Astrocyte (in vitro differentiated cells and primary cell): Measurements from ENCODE around the gene EPS8. TPM values are rescaled to one million over a fixed set of nuclear protein-coding genes. Genes with fewer than 3 reads are reported as not detected.

Source experiments
- DNase-seq: peaks from one replicate; pipeline ENCODE4 v3.0.0-alpha.2; 2010; ENCODE audit warnings: low read depth
- FAIRE-seq: peaks from 2 replicates; lab custom pipeline; 2011; peaks lifted over from hg19 to GRCh38; lab: Jason Lieb, UNC
- H2AFZ ChIP-seq: 2 replicates; pipeline ENCODE4 v1.6.0; 2012; ENCODE audit warnings: low read depth, low read length, inconsistent platforms
- H3K27ac ChIP-seq: 2 replicates; pipeline ENCODE4 v1.5.1; 2011; ENCODE audit warnings: low read depth, low read length, inconsistent platforms
- H3K27me3 ChIP-seq: 2 replicates; pipeline ENCODE4 v1.6.0; 2011; ENCODE audit warnings: low read length, inconsistent platforms; ENCODE audit not compliant: insufficient read depth
- H3K36me3 ChIP-seq: 2 replicates; pipeline ENCODE4 v1.5.1; 2011; ENCODE audit warnings: low read length, inconsistent platforms; ENCODE audit not compliant: insufficient read depth
- H3K4me1 ChIP-seq: 2 replicates; pipeline ENCODE4 v1.5.1; 2011; ENCODE audit warnings: low read length, inconsistent platforms; ENCODE audit not compliant: insufficient read depth
- H3K4me2 ChIP-seq: 2 replicates; pipeline ENCODE4 v1.6.0; 2012; ENCODE audit warnings: low read length, inconsistent platforms
- H3K4me3 ChIP-seq: 2 replicates; pipeline ENCODE4 v1.5.1; 2011; ENCODE audit warnings: low read depth, mild to moderate bottlenecking, low read length, inconsistent platforms; ENCODE audit not compliant: insufficient read depth
- H3K79me2 ChIP-seq: 2 replicates; pipeline ENCODE4 v1.6.0; 2012; ENCODE audit warnings: mild to moderate bottlenecking, low read length, inconsistent platforms; ENCODE audit not compliant: insufficient read depth
- H3K9ac ChIP-seq: 2 replicates; pipeline ENCODE4 v1.6.0; 2012; ENCODE audit warnings: mild to moderate bottlenecking, low read length, inconsistent platforms
- H3K9me3 ChIP-seq: 2 replicates; pipeline ENCODE4 v1.5.1; 2012; ENCODE audit warnings: low read depth, mild to moderate bottlenecking, low read length, inconsistent platforms; ENCODE audit not compliant: insufficient read depth
- H4K20me1 ChIP-seq: 2 replicates; pipeline ENCODE4 v1.6.0; 2012; ENCODE audit warnings: low read length, inconsistent platforms; ENCODE audit not compliant: insufficient read depth
- H3K27ac Mint-ChIP-seq: one replicate; pipeline ENCODE4 v1.8.0; 2021; ENCODE audit warnings: mild to moderate bottlenecking, mixed read lengths; ENCODE audit not compliant: unreplicated experiment
- H3K27me3 Mint-ChIP-seq: one replicate; pipeline ENCODE4 v1.8.0; 2021; ENCODE audit warnings: low read depth, mixed read lengths; ENCODE audit not compliant: unreplicated experiment
- H3K36me3 Mint-ChIP-seq: one replicate; pipeline ENCODE4 v1.8.0; 2021; ENCODE audit warnings: low read depth, mixed read lengths; ENCODE audit not compliant: unreplicated experiment
- H3K4me1 Mint-ChIP-seq: one replicate; pipeline ENCODE4 v1.8.0; 2021; ENCODE audit warnings: low read depth, mixed read lengths; ENCODE audit not compliant: unreplicated experiment
- H3K4me3 Mint-ChIP-seq: one replicate; pipeline ENCODE4 v1.8.0; 2021; ENCODE audit warnings: mild to moderate bottlenecking, moderate library complexity, mixed read lengths; ENCODE audit not compliant: unreplicated experiment
- H3K9me3 Mint-ChIP-seq: one replicate; pipeline ENCODE4 v1.8.0; 2021; ENCODE audit warnings: mild to moderate bottlenecking, mixed read lengths; ENCODE audit not compliant: unreplicated experiment
- CTCF ChIP-seq: IDR thresholded peaks from 2 replicates; pipeline ENCODE4 v1.5.1; 2011; ENCODE audit warnings: low read depth, mild to moderate bottlenecking, inconsistent platforms, low read length, moderate library complexity; ENCODE audit not compliant: insufficient read depth
- EZH2 ChIP-seq: IDR thresholded peaks from 2 replicates; pipeline ENCODE4 v1.6.1; 2012; ENCODE audit warnings: mild to moderate bottlenecking, low read length, inconsistent platforms; ENCODE audit not compliant: insufficient read depth
- total RNA-seq: library from RNA; stranded (reverse); gene quantifications from 2 replicates; pipeline ENCODE4 v1.2.1, GENCODE V29; 2021

The EPS8 gene
- total RNA-seq, 1 donor from 2014 or later, result 31.8 TPM

GRCh38 chr12:15613981-15614380, 175.2 kb downstream of the EPS8 start:
- peaks cover 4% of the 10 kb centered on the region for H3K4me1 Mint-ChIP-seq
- Histone ChIP-seq H3K27ac (no peak overlapping the region), H3K4me1 (no peaks in the 10 kb centered on the region), H4K20me1 (no peaks in the 10 kb centered on the region), H3K36me3 (no peaks in the 10 kb centered on the region), H3K79me2 (no peaks in the 10 kb centered on the region), H3K27me3 (no peaks in the 10 kb centered on the region), H3K4me2 (no peak overlapping the region), H3K9me3 (no peaks in the 10 kb centered on the region), H3K9ac (no peak overlapping the region), H2AFZ (no peak overlapping the region), H3K4me3 (no peak overlapping the region)
- TF ChIP-seq EZH2 (no peak), CTCF (no peak)
- peak; percentile 29 for FAIRE-seq
- H3K9me3 Mint-ChIP-seq, result peaks cover 12% of the 10 kb centered on the region
- no peak overlapping the region for H3K4me3 Mint-ChIP-seq
- peak; percentile 34 for DNase-seq
- H3K36me3 Mint-ChIP-seq, result peaks cover 22% of the 10 kb centered on the region
- no peak overlapping the region for H3K27ac Mint-ChIP-seq
- H3K27me3 Mint-ChIP-seq, result no peaks in the 10 kb centered on the region

GRCh38 chr12:15608941-15609340, 180.2 kb downstream of the EPS8 start:
- no peak overlapping the region for H3K27ac ChIP-seq
- no peak overlapping the region for H3K4me3 Mint-ChIP-seq
- no peaks in the 10 kb centered on the region for H3K4me1 ChIP-seq
- DNase-seq (peak; percentile 20), FAIRE-seq (no peak)
- TF ChIP-seq EZH2 (no peak), CTCF (no peak)
- H3K9ac ChIP-seq, result no peak overlapping the region
- no peaks in the 10 kb centered on the region for H4K20me1 ChIP-seq
- no peak overlapping the region for H3K4me2 ChIP-seq
- H3K4me3 ChIP-seq, result no peak overlapping the region
- H3K36me3 Mint-ChIP-seq, result peaks cover 3% of the 10 kb centered on the region
- H3K9me3 ChIP-seq, result no peaks in the 10 kb centered on the region
- no peaks in the 10 kb centered on the region for H3K79me2 ChIP-seq
- no peaks in the 10 kb centered on the region for H3K27me3 ChIP-seq
- no peak overlapping the region for H2AFZ ChIP-seq
- peaks cover 3% of the 10 kb centered on the region for H3K4me1 Mint-ChIP-seq
- no peak overlapping the region for H3K27ac Mint-ChIP-seq
- H3K27me3 Mint-ChIP-seq, result no peaks in the 10 kb centered on the region
- H3K36me3 ChIP-seq, result no peaks in the 10 kb centered on the region
- H3K9me3 Mint-ChIP-seq, result peaks cover 6% of the 10 kb centered on the region

DNA sequence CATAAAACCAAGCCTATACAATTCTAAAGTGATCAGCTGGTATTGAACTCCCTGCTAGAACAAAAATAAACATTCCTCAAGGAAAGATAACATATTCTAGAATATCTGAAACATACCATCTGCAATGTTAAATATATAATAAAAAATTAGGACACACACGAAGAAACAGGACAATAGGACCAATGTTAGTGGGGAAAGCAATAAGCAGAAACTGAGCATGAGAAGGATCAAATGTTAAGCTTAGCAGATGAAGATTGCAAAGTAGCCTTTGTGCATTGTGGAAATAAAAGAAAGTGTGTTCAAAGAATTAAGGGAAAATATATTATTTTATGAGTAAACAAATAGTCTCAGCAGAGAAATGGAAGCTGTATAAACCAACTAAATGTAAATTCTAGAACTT, 180.8 kb downstream of the EPS8 start:
- no peak overlapping the region for H2AFZ ChIP-seq
- no peaks in the 10 kb centered on the region for H3K9me3 ChIP-seq
- H3K4me3 Mint-ChIP-seq, result no peak overlapping the region
- H3K27me3 Mint-ChIP-seq, result no peaks in the 10 kb centered on the region
- no peak overlapping the region for H3K27ac ChIP-seq
- no peaks in the 10 kb centered on the region for H3K79me2 ChIP-seq
- H3K4me2 ChIP-seq, result no peak overlapping the region
- FAIRE-seq, result no peak
- H3K9me3 Mint-ChIP-seq, result peaks cover 6% of the 10 kb centered on the region
- no peaks in the 10 kb centered on the region for H3K27me3 ChIP-seq
- TF ChIP-seq CTCF (no peak), EZH2 (no peak)
- H3K9ac ChIP-seq, result no peak overlapping the region
- H3K36me3 ChIP-seq, result no peaks in the 10 kb centered on the region
- H4K20me1 ChIP-seq, result no peaks in the 10 kb centered on the region
- no peak overlapping the region for H3K4me3 ChIP-seq
- H3K4me1 ChIP-seq, result no peaks in the 10 kb centered on the region
- H3K27ac Mint-ChIP-seq, result no peak overlapping the region
- H3K4me1 Mint-ChIP-seq, result peaks cover 4% of the 10 kb centered on the region
- no peak for DNase-seq
- peaks cover 3% of the 10 kb centered on the region for H3K36me3 Mint-ChIP-seq
